Skeletal muscle cell (primary cell): ENCODE measurements around the gene CNNM4.

Experiments
- DNase-seq: peaks from one replicate; pipeline ENCODE4 v3.0.0-alpha.2; 2010; ENCODE audit warnings: low read depth
- H3K4me3 ChIP-seq: 2 replicates; pipeline ENCODE4 v1.5.1; 2011; ENCODE audit warnings: low read depth, mild to moderate bottlenecking, control low read depth, low read length, moderate library complexity

The CNNM4 gene

GRCh38 chr2:96824079-96824870 is 63.6 kb downstream of the CNNM4 start:
- no peak for DNase-seq
- no peak overlapping the region for H3K4me3 ChIP-seq

DNA sequence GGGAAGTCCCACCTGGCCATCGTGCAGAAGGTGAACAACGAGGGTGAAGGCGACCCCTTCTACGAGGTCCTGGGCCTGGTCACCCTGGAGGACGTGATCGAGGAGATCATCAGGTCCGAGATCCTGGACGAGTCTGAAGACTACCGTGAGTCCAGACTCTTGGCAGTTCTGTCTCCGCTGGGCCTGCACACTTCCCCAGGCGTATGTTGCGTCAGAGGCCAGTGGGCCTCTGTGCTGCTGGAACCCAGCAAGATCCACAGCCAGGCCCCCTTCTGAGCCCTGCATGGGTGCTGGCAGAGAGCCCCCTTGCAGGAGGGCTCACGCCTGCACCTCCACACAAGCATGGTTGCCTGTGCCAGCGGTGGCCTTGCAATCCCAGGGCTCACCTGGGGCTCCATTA is 64.4 kb downstream of the CNNM4 start:
- DNase-seq = no peak
- no peak overlapping the region for H3K4me3 ChIP-seq

DNA sequence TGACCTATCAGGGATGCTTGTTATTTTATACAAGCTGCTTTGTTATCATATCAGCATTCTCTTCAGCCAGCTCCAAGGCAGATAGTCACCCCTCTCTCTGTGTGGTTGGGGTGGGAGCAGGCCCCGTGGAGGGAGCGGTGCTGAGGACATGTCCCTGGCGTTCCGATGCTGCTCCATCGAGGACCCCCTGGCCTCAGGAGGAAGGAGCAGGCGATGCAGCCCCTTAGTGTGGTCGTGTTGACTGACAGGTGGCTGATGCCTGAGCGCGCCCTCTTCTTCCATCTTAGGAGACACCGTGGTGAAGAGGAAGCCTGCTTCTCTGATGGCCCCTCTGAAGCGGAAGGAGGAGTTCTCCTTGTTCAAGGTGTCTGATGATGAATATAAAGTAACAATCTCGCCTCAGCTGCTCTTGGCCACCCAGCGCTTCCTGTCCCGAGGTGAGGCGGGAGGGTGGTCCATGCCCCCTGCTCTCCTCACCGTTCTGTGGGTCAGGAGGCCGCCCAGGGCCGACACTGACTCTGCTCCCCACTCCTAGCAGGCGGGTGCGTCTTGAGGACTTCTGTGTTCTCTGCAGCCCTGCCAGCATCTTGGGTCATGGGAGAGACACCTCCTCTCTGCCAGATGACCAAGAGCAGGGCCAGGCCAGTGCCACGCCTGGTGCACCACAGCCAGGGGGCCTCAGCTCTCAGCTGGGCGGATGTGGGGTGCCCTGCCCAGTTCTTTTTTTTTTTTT is 66.0 kb downstream of the CNNM4 start:
- no peak overlapping the region for H3K4me3 ChIP-seq

GRCh38 chr2:96828436-96828835 is 67.7 kb downstream of the CNNM4 start:
- DNase-seq = no peak
- no peak overlapping the region for H3K4me3 ChIP-seq

More for the DNA sequence above, 66.0 kb downstream of the CNNM4 start:
- no peak for DNase-seq

- H3K4me3 ChIP-seq = no peak overlapping the region
- DNase-seq = no peak
These were observed 68.2 kb downstream of the CNNM4 start for GRCh38 chr2:96828874-96829273.

GRCh38 chr2:96830044-96830562 is 69.4 kb downstream of the CNNM4 start:
- no peak overlapping the region for H3K4me3 ChIP-seq
- no peak for DNase-seq

GRCh38 chr2:96831679-96832078 is 71.0 kb downstream of the CNNM4 start:
- H3K4me3 ChIP-seq = no peak overlapping the region
- DNase-seq = no peak

DNA sequence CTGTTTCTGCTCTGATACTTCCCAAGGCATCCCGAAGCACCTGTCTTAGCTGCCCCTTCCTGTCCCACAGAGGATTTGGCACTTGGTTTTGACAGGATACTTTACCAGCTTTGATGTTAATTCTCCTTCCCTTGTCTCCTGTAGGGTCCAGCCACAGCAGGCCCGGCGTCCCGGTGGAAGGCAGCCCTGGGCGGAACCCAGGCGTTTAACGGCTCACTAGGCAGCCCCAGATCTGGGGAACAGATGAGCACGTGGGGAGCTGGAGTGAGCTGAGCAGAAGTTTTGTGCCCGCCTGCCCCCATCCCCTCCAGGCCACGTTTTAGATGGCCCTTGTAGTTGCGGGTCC is 71.7 kb downstream of the CNNM4 start:
- no peak overlapping the region for H3K4me3 ChIP-seq
- no peak for DNase-seq

DNA sequence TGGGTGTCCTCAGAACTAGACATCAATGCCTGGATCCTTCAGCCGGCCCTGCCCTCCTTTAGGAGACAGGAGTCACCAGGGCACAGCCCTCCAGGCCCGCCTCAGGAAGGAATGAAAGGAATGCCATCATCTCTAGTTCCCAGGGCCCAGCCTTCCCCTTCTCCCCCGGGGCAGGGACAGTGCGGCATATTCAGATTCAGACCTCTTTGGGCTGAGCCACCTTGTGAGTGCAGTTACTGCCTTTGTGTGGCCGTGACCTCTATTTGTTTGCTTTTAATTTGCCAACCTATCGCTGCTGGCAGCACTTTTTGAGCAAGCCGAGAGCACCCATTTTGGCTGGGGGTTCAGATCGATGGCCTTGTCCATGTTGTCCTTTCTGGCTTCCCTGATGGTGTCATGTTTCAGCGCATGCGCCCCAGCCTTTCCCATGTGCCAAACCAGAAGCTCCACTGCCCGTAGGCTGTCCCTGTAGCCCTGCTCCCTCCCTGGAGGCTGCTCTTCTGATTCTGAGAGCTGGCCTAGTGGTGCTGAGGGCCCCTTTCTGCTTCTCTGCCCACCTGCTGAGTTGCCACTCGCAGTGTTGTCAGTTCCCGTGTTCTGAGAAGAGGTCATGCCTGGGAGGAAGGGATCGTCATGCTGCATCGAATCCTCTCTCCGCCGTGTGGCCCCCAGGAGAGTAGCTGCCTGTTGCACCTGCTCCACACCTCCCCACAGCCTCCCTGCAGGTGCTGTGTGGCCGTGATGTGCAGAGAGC is 72.2 kb downstream of the CNNM4 start:
- no peak overlapping the region for H3K4me3 ChIP-seq
- no peak for DNase-seq

GRCh38 chr2:96835830-96836229 is 75.1 kb downstream of the CNNM4 start:
- no peak overlapping the region for H3K4me3 ChIP-seq
- DNase-seq = no peak

GRCh38 chr2:96837575-96837974 is 76.9 kb downstream of the CNNM4 start:
- no peak for DNase-seq
- no peak overlapping the region for H3K4me3 ChIP-seq

- H3K4me3 ChIP-seq = no peak overlapping the region
- DNase-seq = no peak
These were observed 77.9 kb downstream of the CNNM4 start for GRCh38 chr2:96838345-96839292.

DNA sequence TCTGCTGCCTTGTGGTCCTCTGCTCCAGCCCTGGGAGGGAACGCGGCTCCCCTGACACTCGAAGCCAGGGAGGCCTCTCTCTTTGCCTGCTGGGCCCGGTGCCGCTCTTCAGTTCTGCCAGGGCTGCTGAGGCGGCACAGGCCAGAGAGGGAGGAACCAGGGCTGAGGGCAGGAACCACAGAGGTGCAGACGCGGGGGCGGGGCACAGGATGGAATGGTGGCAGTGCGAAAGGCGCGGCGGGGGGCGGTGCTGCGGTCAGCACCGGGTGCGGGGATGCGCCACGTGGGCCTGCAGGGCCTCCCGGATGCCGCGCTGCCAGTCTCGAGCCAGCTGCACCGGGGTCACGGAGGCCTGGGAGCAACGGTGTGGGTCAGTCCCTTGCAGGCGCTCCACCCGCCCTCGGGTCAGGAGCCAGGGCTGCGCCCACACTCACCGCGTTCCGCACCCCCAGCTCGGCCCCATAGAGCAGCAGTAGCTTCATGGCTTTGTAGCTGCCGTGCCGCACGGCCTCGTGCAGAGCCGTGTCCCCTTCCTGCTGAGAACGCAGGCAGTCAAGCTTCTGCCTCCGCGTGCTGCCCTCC is 78.7 kb downstream of the CNNM4 start:
- H3K4me3 ChIP-seq = no peak overlapping the region
- no peak for DNase-seq

DNA sequence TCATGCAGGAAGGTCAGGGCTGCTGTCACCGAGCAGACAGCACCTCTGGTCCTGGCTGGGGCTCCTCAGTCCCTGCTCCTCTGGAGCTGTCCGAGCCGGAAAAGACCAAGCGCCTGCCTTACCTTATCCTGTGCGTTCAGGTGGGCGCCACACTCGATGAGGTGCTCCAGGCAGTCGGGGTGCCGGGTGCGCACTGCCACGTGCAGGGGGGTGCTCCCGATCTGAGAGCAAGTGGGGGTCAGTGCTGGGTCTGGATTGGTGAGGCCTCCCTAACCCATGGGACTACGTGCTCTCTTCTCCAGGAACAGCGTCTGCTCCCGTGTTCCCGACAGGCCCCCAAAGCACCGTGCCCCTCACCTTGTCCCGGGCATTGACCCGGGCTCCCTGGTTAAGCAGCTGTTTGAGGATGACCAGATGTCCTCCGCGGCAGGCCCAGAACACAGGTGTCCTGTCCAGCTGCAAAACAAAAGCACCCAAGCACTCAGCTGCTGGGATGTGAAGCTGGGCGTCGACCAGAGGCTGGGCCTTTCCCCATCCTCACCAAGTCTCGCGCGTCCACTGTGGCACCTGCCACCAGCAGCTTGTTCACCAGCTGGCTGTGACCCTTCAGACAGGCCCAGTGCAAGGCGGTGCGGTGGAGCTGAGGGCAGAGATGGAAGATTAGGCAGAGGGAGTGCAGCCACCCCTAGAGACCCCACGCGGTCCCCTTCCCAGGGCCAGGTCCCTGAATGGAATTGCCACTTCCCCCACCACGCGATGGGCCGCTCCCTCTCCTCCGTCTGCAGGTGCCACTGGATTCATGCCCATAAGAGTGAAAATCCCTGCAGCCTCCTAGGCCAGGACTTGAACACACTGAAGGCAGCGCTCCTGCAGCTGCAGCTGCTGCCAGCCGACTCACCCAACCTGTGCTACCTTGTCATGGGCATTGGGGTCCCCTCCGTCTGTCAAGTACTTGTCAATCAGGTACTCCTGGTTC is 79.5 kb downstream of the CNNM4 start:
- H3K4me3 ChIP-seq = no peak overlapping the region

DNA sequence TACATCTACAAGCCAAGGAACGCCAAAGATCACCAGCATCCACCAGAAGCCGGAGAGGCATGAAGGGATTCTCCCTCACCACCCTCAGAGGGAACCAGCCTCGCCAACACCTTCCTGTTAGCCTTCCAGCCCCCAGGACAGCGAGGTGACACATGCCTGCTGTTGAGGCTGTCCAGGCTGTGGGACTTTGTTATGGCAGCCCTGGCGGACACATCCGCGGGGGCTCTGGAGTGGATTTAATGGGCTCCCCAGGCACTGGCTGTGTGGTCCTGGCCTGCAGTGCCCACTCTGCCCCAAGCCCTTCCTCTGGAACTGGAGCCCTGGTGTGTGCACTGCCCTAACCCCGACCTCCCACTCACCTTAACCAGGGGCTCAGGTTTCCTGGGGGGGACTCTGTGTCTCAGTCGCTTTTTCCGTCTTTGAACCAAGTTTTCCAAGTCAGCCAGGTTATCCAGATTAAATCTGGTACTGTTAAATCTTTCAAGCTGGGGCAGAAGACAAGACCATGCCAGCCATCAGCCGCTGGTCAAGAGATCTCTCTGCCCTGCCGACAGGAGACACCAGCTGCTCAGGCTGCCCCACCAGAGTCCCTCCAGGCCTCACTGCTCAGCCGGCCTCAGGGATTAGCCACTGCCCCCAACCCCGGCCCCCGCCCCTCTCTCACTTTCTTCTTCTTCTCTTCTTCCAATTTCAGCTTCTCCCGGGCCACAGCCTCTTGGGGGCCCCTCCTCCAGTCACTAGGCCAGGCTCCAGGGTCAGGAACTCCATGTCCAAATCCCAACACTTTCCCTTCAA is 81.2 kb downstream of the CNNM4 start:
- DNase-seq = no peak
- H3K4me3 ChIP-seq = no peak overlapping the region

More for the DNA sequence above, 79.5 kb downstream of the CNNM4 start:
- DNase-seq = no peak

DNA sequence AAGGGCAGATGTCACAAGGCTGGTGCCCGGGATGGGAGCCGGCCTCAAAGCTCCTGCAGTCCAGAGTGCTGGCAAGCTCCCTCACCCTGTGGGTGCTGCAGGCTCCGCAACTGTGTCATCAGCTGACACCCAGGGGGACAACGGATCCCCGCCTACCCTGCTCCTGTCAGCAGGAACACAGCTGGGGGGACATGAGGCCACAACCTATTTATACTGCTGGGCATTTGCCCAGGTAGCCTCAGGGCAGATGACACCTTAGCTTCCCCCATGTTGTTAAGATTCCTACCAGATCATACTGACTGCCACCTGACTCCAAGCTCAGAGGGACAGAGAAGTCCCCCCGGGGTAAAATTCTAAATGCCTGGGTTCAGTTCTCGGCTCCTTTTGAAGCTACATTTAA is 81.9 kb downstream of the CNNM4 start:
- no peak overlapping the region for H3K4me3 ChIP-seq
- no peak for DNase-seq
